GM06990 (cell line): ENCODE data around the gene GSTA1.
"Not testable (repeated sequence)": the region's sequence is repeated elsewhere in the genome, so short reads cannot be mapped to it uniquely, and the experiment has no call there.

ENCODE experiments used
- DNase-seq: peaks from one replicate; pipeline ENCODE4 v3.0.0-alpha.2; 2011; ENCODE audit not compliant: insufficient read length; ENCODE audit errors: extremely low read depth
- H3K27me3 ChIP-seq: replicated peaks from 2 replicates; pipeline ENCODE4 v1.6.0; 2011; ENCODE audit warnings: low read length; ENCODE audit not compliant: control insufficient read depth, insufficient read depth
- H3K36me3 ChIP-seq: 2 replicates; pipeline ENCODE4 v1.5.1; 2011; ENCODE audit warnings: low read length; ENCODE audit not compliant: control insufficient read depth, insufficient read depth
- H3K4me3 ChIP-seq: replicated peaks from 2 replicates; pipeline ENCODE4 v1.5.1; 2011; ENCODE audit warnings: low read depth, mild to moderate bottlenecking, control low read depth, low read length
- CTCF ChIP-seq: IDR thresholded peaks from 2 replicates; pipeline ENCODE4 v1.5.1; 2011; ENCODE audit warnings: low read length, control low read depth, mild to moderate bottlenecking, inconsistent platforms; ENCODE audit not compliant: insufficient read depth, poor library complexity, severe bottlenecking

GSTA1 gene

GRCh38 chr6:52839124-52840055 is 35.8 kb upstream of the GSTA1 start:
- DNase-seq = no peak
- Histone ChIP-seq H3K4me3 (no peak overlapping the region), H3K36me3 (no peaks in the 10 kb centered on the region), H3K27me3 (no peaks in the 10 kb centered on the region; the same call in 1 of the 2 replicates)
- TF ChIP-seq CTCF = peak; percentile 81

GRCh38 chr6:52834481-52834880 is 30.9 kb upstream of the GSTA1 start:
- H3K4me3 ChIP-seq = no peak overlapping the region
- no peaks in the 10 kb centered on the region; the same call in 1 of the 2 replicates for H3K27me3 ChIP-seq
- TF ChIP-seq CTCF = no peak
- no peak for DNase-seq
- H3K36me3 ChIP-seq = no peaks in the 10 kb centered on the region

GRCh38 chr6:52830869-52831268 is 27.3 kb upstream of the GSTA1 start:
- DNase-seq, H3K27me3 ChIP-seq, H3K4me3 ChIP-seq, H3K36me3 ChIP-seq: not testable (repeated sequence)

GRCh38 chr6:52829046-52829817 is 25.6 kb upstream of the GSTA1 start:
- Histone ChIP-seq H3K36me3 (no peaks in the 10 kb centered on the region), H3K27me3 (no peaks in the 10 kb centered on the region), H3K4me3 (no peak overlapping the region)
- no peak for DNase-seq
- no peak for TF ChIP-seq CTCF

GRCh38 chr6:52828621-52829020 is 25.0 kb upstream of the GSTA1 start:
- H3K36me3 ChIP-seq, DNase-seq, H3K27me3 ChIP-seq, H3K4me3 ChIP-seq: not testable (repeated sequence)

GRCh38 chr6:52827073-52827783 is 23.6 kb upstream of the GSTA1 start:
- H3K4me3 ChIP-seq, H3K36me3 ChIP-seq, DNase-seq, H3K27me3 ChIP-seq: not testable (repeated sequence)

- Histone ChIP-seq H3K27me3 (no peaks in the 10 kb centered on the region), H3K36me3 (no peaks in the 10 kb centered on the region), H3K4me3 (no peak overlapping the region)
- no peak for DNase-seq
- TF ChIP-seq CTCF = no peak
These were observed 22.9 kb upstream of the GSTA1 start for GRCh38 chr6:52826513-52826912.

- not testable (repeated sequence) for H3K27me3 ChIP-seq, DNase-seq, H3K4me3 ChIP-seq, H3K36me3 ChIP-seq
These were observed 22.4 kb upstream of the GSTA1 start for GRCh38 chr6:52825900-52826459.

- H3K27me3 ChIP-seq, H3K4me3 ChIP-seq, DNase-seq, H3K36me3 ChIP-seq: not testable (repeated sequence)
These were observed 21.7 kb upstream of the GSTA1 start for GRCh38 chr6:52825270-52825793.
